Measurements from ENCODE around the gene CRK. TPM values are rescaled to one million over a fixed set of nuclear protein-coding genes. Genes with fewer than 3 reads are reported as not detected.

CRK gene
- total RNA-seq, 2 donors from 2014 or later: 36.0 to 49.8 TPM

DNA sequence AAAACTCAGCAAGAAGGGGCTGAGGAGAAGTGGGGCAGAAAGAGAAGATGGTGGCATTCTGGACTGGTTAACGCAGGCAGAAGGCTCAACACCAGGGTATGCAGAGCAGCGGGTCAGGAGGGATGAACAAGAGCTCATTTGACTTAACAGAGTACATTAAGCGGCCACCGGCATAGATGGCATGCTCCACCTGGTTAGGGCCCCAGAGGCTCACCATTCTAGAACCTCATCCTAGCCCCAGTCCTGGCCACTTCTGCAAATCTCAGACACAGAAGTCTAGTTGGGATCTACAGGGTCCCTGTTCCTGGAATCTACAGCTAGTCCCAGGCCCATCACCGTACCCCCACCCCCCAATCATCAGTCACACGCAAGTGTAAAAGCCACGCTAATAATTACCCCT, 38.2 kb upstream of the CRK start:
- Histone ChIP-seq H3K27ac (peak overlapping the region; percentile 98 to 99), H3K27me3 (no peaks in the 10 kb centered on the region), H3K36me3 (peaks cover 8% of the 10 kb centered on the region), H3K4me1 (peaks cover 0 to 92% of the 10 kb centered on the region in 2 donors), H3K4me3 (no peak overlapping the region), H3K9me3 (no peaks in the 10 kb centered on the region)
- TF ChIP-seq, protein P1, sequence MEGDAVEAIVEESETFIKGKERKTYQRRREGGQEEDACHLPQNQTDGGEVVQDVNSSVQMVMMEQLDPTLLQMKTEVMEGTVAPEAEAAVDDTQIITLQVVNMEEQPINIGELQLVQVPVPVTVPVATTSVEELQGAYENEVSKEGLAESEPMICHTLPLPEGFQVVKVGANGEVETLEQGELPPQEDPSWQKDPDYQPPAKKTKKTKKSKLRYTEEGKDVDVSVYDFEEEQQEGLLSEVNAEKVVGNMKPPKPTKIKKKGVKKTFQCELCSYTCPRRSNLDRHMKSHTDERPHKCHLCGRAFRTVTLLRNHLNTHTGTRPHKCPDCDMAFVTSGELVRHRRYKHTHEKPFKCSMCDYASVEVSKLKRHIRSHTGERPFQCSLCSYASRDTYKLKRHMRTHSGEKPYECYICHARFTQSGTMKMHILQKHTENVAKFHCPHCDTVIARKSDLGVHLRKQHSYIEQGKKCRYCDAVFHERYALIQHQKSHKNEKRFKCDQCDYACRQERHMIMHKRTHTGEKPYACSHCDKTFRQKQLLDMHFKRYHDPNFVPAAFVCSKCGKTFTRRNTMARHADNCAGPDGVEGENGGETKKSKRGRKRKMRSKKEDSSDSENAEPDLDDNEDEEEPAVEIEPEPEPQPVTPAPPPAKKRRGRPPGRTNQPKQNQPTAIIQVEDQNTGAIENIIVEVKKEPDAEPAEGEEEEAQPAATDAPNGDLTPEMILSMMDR (IDR thresholded peaks at IDR 0.05): no peak
- DNase-seq (ENCODE audit: low spot score): no peak

DNA sequence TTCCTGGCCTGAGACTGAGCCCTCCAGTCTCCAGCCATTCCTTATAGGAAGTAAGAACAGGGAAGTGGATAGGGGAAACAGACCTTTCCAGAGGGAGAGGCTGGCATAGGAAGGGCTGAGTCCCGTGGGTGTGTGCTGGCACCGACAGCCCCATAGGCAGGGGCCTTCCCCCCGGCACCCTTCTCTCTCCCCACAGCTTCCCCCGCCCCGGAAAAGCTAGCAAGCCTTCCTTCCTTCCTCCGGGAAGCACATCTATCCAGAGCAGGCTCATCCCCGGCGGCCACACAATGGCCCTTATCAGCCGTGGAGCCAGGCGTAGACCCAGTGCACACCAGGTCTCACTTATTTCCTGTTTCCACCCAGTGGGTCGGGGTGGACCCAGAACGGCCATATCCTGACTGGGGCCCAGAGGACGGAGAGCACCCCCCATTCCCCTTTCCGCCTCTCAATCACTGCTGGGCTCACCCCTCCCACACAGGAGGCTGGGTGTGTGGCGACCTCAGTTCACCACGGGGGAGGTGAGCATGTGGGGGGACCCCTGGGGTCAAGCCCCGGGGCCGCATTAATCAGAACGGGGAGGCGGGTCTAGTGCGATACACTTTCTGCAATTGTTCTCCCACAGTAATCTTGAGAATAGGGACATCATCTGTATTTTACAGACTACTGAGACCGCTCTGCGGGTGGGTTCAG, 37.4 kb upstream of the CRK start:
- H3K36me3 ChIP-seq: peaks cover 8% of the 10 kb centered on the region
- no peaks in the 10 kb centered on the region for H3K9me3 ChIP-seq
- H3K27ac ChIP-seq: peak overlapping the region; percentile 98 to 99
- H3K27me3 ChIP-seq: no peaks in the 10 kb centered on the region
- peak; percentile 75 for DNase-seq (ENCODE audit: low spot score)
- peak overlapping the region in 1 of 2 donors; percentile 77 for H3K4me3 ChIP-seq
- TF ChIP-seq, protein P1 (IDR thresholded peaks at IDR 0.05): no peak
- peaks cover 0 to 92% of the 10 kb centered on the region in 2 donors for H3K4me1 ChIP-seq

DNA sequence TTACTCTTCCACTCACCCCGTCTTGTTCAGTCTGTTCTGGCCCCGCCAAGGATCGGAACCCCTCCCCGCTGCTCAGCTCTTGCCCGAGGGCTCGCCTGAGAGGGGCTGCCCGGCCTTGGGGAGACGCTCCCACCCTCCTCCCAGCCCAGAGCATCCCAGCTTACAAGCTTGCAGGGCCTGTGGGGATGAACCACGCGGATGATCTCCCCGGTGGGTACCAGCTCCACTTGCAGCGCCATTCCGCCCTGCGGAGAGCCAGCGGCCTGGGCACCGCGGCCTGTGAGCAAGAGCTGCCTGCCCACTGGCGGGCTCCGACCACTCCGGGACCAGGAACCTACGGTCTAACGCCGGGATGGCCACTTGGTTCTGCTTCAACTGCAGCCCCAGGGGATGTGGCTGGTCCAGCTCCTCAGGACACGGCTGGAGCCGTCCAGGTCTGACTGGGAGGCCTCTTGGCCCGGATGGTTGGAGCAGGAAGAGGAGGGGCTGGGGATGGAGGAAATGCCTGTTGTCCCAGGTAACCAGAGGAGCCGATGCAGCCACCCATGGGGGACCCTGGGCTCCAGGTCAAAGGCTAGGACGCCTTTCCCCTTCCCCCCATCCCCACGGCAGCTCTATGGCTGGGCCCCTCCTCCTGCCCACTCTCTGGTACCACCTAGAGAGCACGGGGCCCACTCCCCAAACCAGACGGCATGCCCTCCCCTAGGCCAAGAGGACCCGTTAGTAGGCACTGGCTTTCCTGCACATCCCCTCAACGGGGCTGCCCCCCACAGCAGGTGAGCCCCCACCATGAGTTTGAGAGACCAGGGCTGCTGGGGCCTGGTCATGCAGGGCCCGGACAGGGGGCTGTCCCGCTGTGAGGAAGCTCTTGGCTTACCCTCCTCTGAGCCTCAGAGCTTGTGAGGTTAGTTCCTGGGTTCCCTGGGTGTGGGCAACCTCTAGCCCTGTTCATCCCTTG, 36.5 kb upstream of the CRK start, which contains the start of gene MYO1C:
TSS of gene MYO1C (minus strand) at position 438 of the 958 bp plus-strand sequence. CDS start at position 239, 199 bp downstream.
- DNase-seq (ENCODE audit: low spot score): no peak
- peak within 1 kb of the TSS; percentile 59 to 77 for H3K4me3 ChIP-seq
- no peaks in the 10 kb centered on the region for H3K9me3 ChIP-seq
- H3K27ac ChIP-seq: peak within 1 kb of the TSS; percentile 98 to 99
- TF ChIP-seq, protein P1 (IDR thresholded peaks at IDR 0.05): no peak
- peaks cover 0 to 89% of the 10 kb centered on the region in 2 donors for H3K4me1 ChIP-seq
- peaks cover 8% of the 10 kb centered on the region for H3K36me3 ChIP-seq
- no peaks in the 10 kb centered on the region for H3K27me3 ChIP-seq

DNA sequence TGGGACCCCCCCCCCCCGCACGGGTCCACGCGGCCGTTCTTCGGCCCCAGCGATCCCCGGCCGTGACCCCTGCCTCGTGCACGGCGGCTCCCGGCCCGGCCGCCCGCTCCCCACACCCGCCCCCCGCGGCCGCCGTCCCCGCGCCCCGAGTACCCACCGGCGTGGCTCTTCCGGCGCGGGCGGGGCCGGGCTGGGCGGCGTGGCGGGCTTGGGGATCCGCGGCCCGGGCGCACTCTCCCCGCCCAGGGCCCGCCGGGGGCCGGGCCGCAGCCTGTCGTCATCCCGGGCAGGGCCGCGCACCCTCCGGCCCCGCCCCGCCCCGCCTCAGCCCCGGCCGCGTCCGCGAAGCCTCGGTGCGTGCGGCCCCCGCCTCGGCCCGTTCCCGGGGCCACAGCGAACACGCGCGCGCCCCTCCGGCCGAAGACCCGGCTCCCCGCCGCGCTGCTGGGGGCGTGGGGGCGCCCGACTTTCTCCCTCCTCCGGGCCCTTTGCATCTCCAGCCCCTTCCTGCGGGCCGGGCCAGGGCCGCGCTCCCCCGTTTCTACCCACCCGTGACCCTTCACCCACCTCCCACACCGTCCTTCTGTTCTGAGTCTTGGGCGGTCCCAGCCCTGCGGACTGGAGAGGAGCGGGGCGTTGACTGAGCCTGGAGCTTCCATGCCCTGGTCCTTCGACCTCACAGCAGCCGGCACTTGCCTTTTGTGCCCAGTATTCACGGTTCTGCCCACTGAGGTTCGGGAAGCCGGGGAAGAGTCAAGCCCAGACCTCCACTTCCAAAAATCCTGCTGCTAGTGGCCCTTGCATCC, 35.6 kb upstream of the CRK start:
- no peaks in the 10 kb centered on the region for H3K27me3 ChIP-seq
- no peak for DNase-seq (ENCODE audit: low spot score)
- peak overlapping the region; percentile 68 to 77 for H3K4me3 ChIP-seq
- H3K27ac ChIP-seq: peak overlapping the region; percentile 98 to 99
- H3K36me3 ChIP-seq: peaks cover 8% of the 10 kb centered on the region
- H3K4me1 ChIP-seq: peaks cover 0 to 89% of the 10 kb centered on the region in 2 donors
- TF ChIP-seq, protein P1 (IDR thresholded peaks at IDR 0.05): no peak
- H3K9me3 ChIP-seq: no peaks in the 10 kb centered on the region
